GM19452 (cell line): ENCODE results near the gene SLC25A25.

ENCODE experiments used
- ATAC-seq: cut with Tn5 transposase; IDR thresholded peaks from one replicate; pipeline ENCODE4 v1.9.1; 2021; ENCODE audit not compliant: unreplicated experiment

Gene SLC25A25

DNA sequence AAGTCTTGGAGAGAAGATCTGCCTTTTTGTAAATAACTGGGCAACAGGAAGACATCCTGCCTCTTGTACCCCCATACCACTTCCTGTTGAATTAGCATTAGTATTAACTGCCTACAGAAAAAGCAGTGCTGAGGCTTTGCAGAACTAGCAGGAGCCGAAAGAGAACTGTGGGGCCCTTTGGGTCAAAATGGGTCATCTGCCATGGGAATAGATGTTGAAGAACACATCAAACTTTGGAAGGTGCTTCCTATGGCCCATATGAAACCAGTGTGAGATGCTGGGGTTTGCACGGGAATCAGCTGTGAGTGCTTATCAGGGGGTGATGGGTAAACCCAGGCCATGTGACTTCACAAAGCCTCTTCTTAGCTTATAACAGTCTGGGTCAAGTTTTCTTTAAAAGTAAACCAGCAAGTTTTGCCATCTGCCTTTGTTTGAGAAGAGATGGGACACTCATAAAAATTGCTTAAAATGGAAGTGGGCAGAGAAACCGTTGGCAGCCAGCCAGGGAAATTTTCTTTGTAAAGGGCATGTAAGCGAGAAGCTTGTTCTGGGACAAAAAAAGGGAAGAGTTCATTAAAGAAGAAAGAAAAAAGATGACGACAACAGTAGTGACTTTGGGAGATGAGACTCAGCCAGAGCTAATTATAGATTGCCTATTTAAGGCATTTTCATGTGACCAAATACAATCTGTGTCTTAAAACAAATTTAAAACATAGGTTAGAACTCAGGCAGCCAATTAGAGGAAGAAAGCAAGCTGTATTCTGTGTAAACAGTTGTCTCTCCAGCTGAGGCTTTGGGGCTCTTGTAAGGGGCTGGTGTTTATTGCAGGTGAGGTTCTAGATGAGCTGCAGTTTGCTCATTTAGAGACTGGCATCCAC is 4.4 kb downstream of the SLC25A25 start:
- ATAC-seq, result no peak

DNA sequence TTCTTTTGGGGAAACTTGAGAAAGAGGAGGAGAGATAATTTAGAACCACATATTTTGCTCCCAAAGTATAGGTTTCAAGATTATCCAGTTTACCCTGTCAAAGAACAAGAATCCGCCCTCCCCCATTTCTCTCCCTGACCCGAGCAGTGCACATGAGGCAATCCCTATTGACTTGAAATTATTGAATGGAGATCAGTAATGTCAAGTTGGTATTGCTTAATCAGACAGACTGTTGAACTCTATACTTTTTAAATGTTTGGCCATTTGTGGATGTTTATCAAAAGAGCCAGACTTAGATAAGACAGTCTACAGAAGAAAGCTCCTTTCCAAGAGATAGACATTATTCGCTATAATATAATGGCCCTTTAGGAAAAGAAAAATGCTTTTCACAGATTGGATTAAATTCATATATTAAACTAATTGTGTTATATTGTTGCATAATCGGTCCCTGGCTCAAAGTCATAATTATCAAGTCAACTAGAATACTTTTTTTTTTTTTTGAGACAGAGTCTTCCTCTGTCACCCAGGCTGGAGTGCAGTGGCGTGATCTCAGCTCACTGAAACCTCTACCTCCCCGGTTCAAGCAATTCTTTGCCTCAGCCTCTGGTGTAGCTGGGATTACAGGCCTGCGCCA is 5.3 kb downstream of the SLC25A25 start:
- ATAC-seq, result no peak

DNA sequence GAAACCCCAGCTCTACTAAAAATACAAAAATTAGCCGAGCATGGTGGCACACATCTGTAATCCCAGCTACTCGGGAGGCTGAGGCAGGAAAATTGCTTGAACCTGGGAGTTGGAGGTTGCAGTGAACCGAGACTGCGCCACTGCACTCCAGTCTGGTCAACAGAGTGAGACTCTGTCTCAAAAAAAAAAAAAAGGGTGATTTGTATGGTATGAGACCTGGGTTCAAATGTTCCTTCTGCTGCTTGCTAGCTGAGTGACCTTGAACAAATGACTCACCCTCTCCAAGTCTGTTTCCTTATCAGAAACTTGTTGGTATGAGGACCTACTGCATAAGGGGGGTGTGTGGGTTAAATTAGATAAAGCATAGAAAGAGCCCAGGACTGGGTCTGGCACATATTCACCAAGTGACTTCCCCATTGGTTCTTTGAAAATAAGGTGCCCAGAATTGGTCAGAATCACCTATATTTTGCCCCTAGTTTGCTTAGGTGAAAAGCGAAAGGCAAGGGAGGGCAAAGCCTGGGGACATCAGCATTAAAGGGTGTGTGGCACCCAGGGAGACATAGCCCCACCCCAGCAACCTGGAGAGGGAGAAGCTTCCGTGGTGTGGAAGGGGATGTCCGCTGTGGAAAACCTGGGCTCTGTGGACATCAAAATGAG is 9.9 kb downstream of the SLC25A25 start:
- ATAC-seq, result no peak

GRCh38 chr9:128078504-128079434 is 10.7 kb downstream of the SLC25A25 start:
- ATAC-seq, result no peak

- ATAC-seq, result no peak
Observed at GRCh38 chr9:128080206-128080605, 12.2 kb downstream of the SLC25A25 start.

- ATAC-seq, result no peak
Observed at GRCh38 chr9:128081056-128081455, 13.0 kb downstream of the SLC25A25 start.

GRCh38 chr9:128082151-128082550 is 14.1 kb downstream of the SLC25A25 start:
- no peak for ATAC-seq

DNA sequence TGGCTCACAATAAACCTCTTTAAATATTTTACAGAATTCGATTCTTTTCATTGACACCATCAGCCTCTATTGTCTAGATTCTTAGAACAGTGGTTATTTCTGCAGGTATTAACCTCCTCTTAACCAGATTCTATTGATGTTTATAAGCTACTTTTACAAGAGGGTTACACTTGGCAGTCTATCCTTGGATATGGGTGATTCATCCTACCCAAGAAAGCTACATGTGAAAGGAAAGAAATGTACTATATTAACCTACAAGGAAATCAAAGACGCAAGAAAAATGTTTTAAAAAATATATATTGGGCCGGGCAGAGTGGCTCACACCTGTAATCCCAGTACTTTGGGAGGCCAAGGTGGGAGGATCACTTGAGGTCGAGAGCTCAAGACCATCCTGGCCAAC is 16.7 kb downstream of the SLC25A25 start:
- ATAC-seq, result no peak

DNA sequence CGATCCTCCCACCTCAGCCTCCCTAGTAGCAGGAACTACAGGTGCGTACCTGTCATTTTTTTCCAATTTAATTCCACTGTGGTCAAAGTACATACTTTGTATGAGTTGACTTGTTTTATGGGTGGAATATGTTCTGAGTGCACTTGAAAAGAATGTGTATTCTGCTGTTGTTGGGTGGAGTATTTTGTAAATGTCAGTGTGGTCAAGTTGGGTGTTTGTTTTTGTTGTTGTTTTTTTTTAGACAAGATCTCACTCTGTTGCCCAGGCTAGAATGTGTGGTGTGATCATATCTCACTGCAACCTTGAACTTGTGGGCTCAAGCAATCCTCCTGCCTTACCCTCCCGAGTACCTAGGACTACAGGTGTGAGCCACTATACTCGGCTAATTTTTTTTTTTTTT is 17.9 kb downstream of the SLC25A25 start:
- ATAC-seq, result no peak

- ATAC-seq, result no peak
Observed at GRCh38 chr9:128087262-128087661, 19.2 kb downstream of the SLC25A25 start.

GRCh38 chr9:128088253-128088945 is 20.4 kb downstream of the SLC25A25 start:
- no peak for ATAC-seq

DNA sequence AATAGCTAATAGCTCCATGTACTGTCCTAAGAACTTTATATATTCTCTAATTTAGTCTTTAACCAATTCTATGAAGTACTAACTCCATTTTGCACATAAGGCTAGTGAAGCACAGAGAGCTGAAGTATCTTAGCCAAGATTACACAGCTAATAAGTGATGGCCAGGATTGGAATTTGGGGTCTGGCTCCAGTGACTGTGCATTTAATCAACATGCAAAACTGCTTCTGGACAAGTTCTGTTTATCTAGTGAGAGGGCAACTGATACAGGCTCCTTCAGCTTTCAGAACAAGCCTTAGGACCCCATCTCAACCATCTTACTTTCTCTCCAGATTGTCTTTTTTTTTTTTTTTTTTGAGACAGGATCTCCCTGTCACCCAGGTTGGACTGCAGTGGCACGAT is 21.3 kb downstream of the SLC25A25 start:
- ATAC-seq, result no peak

GRCh38 chr9:128091144-128091543 is 23.1 kb downstream of the SLC25A25 start:
- ATAC-seq, result no peak

DNA sequence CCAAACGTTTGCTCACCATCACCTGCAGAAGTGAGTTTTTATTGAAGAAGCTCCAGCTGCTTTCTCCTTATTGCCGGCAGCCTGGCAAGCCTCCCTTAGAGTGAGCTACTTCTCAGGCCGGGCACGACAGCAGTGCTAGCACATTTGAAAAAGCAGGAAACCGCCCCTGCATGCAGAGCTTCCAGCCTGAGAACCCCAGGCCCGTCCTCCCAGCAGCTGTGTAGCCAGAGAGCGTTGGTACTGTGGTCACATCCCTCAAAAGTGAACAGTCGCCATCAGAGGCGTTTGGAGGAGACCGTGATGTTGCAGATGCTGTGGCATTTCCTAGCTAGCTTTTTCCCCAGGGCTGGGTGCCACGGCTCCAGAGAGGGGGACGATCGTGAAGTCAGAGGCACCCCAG is 23.5 kb downstream of the SLC25A25 start:
- no peak for ATAC-seq

DNA sequence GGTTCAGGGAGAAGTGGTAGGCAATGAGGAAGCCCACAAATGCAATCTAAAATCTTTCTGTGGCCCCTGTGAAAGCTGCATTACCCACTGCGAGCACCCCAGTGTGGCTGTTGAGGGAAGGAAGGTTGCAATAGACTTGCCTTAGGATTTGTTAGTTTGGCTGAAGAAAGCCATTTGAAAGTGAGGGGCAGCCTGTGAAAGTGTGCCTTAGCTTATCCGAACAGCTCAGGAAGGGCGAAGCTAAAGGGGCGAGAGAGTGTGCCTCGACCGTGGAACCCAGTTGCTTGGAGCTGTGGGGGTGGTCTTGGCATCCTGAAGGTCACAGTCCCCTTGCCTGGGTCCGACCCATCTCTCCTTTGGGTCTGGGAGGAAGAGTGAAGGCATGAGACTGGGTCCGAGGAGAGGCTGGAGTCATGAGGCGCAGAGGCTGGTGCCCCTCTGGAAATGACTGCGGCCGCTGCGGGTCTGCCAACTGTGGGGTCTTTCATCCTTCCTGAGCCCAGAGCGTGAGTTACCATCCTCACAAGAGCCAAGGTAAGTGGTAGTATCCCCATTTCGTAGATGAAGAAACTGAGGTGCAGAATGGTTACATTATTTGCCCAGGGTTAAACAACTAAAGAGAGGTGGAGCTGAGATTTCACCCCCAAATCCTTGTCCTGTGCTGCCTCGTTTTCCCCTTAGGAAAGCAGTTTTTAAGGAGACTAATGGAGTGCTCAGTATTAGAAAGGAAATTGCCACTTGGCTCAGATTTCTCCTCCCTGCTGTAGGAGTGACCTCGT is 24.4 kb downstream of the SLC25A25 start:
- no peak for ATAC-seq

DNA sequence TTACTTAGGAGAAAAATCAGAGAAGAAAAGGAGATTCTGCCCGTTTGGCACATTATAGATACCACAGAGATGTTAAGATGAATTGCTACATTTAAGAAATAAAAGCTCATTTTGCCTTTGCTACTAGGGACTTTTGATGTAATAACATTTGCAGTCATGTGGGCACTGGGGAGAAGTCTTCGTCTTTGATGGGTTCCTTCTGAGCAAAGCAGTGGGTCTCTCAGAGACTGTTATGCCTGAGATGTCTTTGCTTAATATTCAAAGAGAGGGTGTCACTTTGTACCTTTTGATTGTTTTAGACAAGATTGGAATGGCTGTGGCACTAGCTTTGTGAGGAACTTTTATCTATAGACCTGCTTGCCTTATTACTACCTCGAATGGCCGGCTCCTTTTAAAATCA is 25.0 kb downstream of the SLC25A25 start:
- ATAC-seq, result no peak

- ATAC-seq, result peak; percentile 87
Observed at GRCh38 chr9:128094166-128094949, 26.3 kb downstream of the SLC25A25 start.

GRCh38 chr9:128094950-128095544 is 27.0 kb downstream of the SLC25A25 start:
- ATAC-seq, result no peak
